A673 (cell line): ENCODE data around the gene ACTL6B.

ENCODE experiments used
- EZH2 ChIP-seq: fragments of 200-600 bp; sonication (generic); IDR thresholded peaks from 2 replicates; pipeline ENCODE4 v1.6.1; 2017; ENCODE audit warnings: borderline replicate concordance, low read depth, mild to moderate bottlenecking, mixed read lengths, antibody characterized with exemption, low read length; ENCODE audit not compliant: poor library complexity, severe bottlenecking
- TF ChIP-seq, protein P1 (sequence below): fragments of 300-800, 200-600 bp; sonication (generic); conservative IDR thresholded peaks from 2 replicates; pipeline ENCODE4 v1.5.1; 2017; ENCODE audit warnings: low read depth, mild to moderate bottlenecking, antibody characterized with exemption, low read length, moderate library complexity, mixed read lengths

DNA sequence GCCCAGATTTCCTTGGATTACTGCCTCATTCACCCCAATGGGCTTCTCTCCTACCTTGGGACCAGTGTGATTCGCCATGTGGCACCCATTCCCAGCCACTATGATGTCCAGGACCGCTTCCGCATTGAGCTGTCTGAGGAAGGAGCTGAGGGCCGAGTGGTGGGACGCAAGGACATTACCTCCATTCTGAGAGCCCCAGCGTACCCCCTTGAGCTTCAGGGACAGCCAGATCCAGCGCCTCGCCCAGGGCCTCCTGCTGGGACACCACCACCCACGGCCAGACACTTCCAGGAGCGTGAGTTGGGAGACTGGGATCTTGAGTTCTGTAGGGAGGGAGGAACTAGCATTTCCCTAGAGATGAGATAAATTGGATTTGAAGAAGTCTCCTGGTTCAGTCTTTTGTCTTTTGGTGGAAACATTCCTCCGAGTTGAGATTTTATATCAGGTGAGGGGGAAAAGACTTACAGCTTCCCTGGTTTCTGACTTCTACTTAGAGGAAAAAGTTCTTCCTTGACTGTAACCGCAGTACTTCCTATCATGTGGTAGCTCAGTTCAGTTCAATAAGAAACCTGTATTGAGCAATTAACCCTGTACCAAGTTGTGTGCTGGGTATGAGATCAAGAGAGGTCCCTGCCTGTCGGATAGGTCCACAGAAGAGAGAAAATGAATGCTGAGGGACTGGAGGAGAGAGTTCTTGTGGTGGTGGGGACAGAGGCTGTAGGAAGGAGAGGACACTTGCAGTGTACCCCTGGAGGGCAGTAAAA lies 42.7 kb downstream of the ACTL6B start:
- TF ChIP-seq, protein P1, sequence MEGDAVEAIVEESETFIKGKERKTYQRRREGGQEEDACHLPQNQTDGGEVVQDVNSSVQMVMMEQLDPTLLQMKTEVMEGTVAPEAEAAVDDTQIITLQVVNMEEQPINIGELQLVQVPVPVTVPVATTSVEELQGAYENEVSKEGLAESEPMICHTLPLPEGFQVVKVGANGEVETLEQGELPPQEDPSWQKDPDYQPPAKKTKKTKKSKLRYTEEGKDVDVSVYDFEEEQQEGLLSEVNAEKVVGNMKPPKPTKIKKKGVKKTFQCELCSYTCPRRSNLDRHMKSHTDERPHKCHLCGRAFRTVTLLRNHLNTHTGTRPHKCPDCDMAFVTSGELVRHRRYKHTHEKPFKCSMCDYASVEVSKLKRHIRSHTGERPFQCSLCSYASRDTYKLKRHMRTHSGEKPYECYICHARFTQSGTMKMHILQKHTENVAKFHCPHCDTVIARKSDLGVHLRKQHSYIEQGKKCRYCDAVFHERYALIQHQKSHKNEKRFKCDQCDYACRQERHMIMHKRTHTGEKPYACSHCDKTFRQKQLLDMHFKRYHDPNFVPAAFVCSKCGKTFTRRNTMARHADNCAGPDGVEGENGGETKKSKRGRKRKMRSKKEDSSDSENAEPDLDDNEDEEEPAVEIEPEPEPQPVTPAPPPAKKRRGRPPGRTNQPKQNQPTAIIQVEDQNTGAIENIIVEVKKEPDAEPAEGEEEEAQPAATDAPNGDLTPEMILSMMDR: no peak
- TF ChIP-seq EZH2: no peak
